Activated CD4-positive, CD25-positive, alpha-beta regulatory T cell (primary cell): ENCODE data around the gene CES1.
"Not testable (repeated sequence)": the region's sequence is repeated elsewhere in the genome, so short reads cannot be mapped to it uniquely, and the experiment has no call there.

ENCODE experiments used
- DNase-seq, 4 experiments: peaks; one replicate each; lab custom pipeline; 2025; lab: John Stamatoyannopoulos, UW

Gene CES1

GRCh38 chr16:55790240-55790639 lies 42.7 kb downstream of the CES1 start:
- not testable (repeated sequence) for DNase-seq

- not testable (repeated sequence) for DNase-seq
Observed at GRCh38 chr16:55782793-55783091, 50.2 kb downstream of the CES1 start.

- not testable (repeated sequence) for DNase-seq
Observed at GRCh38 chr16:55782091-55782792, 50.7 kb downstream of the CES1 start.

GRCh38 chr16:55781456-55781855 lies 51.4 kb downstream of the CES1 start:
- not testable (repeated sequence) for DNase-seq

DNA sequence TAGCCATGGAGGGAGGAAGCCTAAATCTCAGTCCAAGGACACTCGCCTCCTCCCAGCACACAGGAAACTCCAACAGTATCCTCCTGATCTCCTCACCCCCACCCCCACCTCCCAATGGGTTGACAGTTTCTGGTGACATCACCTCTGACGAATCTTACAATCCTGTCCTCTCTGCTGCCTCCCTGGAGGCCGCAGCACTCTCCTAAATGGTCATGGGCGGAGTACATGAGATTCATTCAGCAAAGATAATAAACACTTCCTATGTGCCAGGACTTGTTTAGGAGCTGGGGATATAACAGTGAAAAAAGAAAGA lies 52.8 kb downstream of the CES1 start:
- not testable (repeated sequence) for DNase-seq

GRCh38 chr16:55779402-55780094 lies 53.3 kb downstream of the CES1 start:
- no peak for DNase-seq

- no peak for DNase-seq
Observed at GRCh38 chr16:55778757-55779156, 54.1 kb downstream of the CES1 start.

DNA sequence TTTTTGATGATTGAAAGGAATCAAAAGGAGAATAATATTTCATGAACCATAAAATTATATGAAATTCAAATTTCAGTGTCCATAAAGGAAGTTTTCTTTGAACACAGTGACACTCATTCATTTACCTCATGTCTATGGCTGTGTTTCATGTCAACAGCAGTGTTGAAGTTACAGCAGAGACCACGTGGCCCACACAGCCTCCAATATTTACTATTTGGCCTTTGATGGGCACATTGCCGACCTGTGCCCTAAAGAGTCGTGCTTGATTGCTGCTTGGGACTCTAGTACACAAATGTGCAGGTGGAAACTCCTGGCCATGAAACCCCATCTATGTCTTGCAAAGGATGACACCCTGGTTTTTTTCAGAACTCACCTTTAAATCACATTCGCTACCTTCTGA lies 57.0 kb downstream of the CES1 start:
- DNase-seq, result no peak

DNA sequence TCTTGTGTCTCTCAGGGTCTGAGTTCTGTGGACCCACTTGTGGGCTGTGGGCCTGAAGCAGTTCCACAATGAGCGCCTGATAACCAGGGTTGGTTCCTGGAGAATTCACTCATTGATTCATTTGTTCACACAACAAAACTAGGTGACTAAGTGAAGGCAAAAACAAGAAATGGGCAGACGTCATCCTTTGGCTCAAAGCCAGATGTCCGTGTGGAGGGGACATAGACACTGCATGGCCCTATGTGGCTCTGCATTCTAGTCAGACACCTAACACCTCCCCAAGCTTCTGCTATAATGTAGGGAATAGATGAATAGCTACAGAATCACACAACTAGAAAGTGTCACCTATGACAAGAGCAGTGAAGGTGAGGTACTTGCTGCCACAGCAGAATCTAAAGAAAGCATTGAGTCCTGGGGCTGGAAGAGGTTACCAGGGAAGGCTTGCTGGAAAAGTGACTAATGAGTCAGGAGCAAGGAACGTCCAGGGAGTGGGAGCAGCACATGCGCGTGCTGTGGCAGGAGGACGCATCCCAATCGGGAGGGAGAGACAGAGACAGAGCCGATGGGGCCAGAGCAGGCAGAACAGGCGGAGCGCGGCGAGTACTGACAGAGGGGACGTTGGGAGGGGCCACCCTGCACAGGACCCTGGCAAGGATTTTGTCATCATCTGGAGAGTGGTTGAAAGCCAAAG lies 58.9 kb downstream of the CES1 start:
- no peak for DNase-seq

DNA sequence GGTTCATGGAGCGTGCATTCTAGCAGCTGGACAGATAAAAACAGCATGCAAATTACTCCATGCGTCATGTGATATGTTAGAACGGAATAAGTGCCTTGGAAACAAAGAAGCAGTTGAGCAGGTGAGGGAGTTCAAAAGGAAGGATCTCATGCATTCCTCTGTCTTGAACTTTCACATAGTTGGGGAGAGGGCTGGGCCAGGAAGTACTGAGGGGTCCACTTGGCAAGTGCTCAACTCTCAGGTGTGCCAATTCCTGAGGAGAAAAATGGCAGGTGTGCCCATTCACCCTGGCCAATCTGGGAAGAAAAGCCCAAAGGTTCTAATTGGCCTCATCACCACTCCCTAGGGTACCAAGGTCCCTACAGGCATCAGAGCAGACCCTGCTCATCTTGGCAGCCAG lies 67.7 kb downstream of the CES1 start:
- DNase-seq, result no peak

- DNase-seq, result no peak
Observed at GRCh38 chr16:55760310-55761001, 72.4 kb downstream of the CES1 start.

DNA sequence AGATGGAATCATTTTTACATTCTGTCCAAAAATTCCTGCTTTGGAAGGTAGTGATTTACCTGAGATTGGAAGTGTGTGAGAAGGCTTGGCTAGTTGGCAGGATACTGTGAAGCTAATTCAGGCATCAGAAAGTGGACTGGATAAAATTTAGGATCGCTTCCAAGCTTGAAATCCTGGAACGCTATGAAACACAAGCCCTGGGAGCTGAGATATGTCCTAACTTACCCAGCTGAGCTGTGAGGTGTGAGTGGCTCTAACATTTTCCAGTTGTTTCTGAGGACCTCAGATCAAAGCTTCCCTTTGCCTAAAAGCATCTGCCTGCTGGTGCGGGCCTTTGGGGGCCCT lies 73.0 kb downstream of the CES1 start:
- DNase-seq, result not testable (repeated sequence)

GRCh38 chr16:55757595-55758527 lies 75.0 kb downstream of the CES1 start:
- DNase-seq, result not testable (repeated sequence)

DNA sequence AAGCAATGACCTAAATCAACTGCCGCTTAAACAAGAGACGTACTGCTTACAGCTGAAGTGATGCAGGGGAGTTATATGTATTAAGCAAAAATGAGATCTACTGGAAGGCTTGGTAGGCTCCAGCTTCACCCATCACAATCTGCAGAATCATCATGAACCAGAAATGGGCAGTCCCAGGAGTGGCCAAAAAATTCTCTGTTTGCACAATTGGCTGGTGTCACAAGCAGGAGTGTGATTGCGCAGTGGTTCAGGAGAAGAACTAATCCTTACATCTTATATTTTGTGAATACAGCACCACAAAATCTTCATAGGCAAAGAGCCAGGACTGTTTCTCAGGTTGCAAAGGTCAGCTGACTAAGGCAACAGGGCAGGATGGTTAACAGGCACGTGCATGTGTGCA lies 75.9 kb downstream of the CES1 start:
- DNase-seq, result no peak

GRCh38 chr16:55754056-55754455 lies 78.8 kb downstream of the CES1 start:
- DNase-seq, result no peak

- peak in 1 of 4 experiments; percentile 2 for DNase-seq
Observed at GRCh38 chr16:55753145-55753631, 79.7 kb downstream of the CES1 start.
